Lower leg skin (tissue), 4 donors: ENCODE data around the gene BICC1. TPM values are rescaled to one million over a fixed set of nuclear protein-coding genes. Genes with fewer than 3 reads are reported as not detected.

Source experiments
- DNase-seq, 2 donors: peaks; one replicate each; pipeline ENCODE4 v3.0.0-alpha.2; 2019; ENCODE audit warnings: low spot score in 2 of 2
- H3K4me3 ChIP-seq: fragments of 200-600 bp; sonication (generic); 2 replicates; pipeline ENCODE4 v1.5.1; 2017; ENCODE audit warnings: mild to moderate bottlenecking, low read depth; ENCODE audit not compliant: poor library complexity, severe bottlenecking
- POLR2A ChIP-seq, 2 donors: fragments of 450-650 bp; IDR thresholded peaks; one replicate each; pipeline ENCODE4 v1.6.1; 2016 to 2017; ENCODE audit warnings: antibody characterized with exemption in 2 of 2, mild to moderate bottlenecking in 1 of 2, moderate library complexity in 1 of 2
- WGBS, 2 donors: methylation state at CpG; one replicate each; pipeline ENCODE4 v1.1.5; 2018; 5-methylcytosine and 5-hydroxymethylcytosine counted together
- intact Hi-C: fragments of 100-400 bp; cut with DNase I; formaldehyde crosslinking; loops from one replicate; pipeline ENCODE4 v1.15.0; 2023; ENCODE audit warnings: low total_unique reads
- total RNA-seq, 4 donors: library from RNA; depleted of rRNA; stranded (reverse); fragments of >200 nt; gene quantifications; one replicate each; pipeline ENCODE4 v1.1.0, GENCODE V29; 2016
- TF ChIP-seq, protein P1 (sequence below), 3 donors: fragments of 450-650 bp; IDR thresholded peaks; one replicate each; pipeline ENCODE4 v1.5.1; 2016; ENCODE audit warnings: antibody characterized with exemption in 3 of 3, mild to moderate bottlenecking in 3 of 3, moderate library complexity in 2 of 3

BICC1 gene
- total RNA-seq, 4 donors from 2014 or later, result 5.0 to 11.5 (median 7.1) TPM

DNA sequence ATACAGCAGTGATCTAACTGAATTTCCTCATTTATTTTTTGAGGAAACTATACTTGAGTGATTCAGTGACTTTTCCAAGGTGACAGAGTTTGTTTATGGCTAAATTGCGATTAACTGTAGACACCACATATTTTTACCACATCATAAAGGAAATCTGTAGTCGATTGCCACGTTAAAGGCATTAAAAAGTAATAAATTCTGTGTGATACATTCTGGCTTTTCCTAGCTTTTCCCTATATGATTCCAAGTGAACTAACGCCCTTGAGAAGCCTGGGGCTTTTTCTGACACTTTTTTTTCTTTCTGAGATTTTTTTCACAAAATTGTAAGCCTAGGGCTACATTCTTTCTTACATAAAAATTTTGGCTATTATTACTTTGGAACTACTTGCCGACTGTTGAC lies 266.9 kb downstream of the BICC1 start:
- no peak for TF ChIP-seq POLR2A (IDR thresholded peaks at IDR 0.05)
- TF ChIP-seq, protein P1, sequence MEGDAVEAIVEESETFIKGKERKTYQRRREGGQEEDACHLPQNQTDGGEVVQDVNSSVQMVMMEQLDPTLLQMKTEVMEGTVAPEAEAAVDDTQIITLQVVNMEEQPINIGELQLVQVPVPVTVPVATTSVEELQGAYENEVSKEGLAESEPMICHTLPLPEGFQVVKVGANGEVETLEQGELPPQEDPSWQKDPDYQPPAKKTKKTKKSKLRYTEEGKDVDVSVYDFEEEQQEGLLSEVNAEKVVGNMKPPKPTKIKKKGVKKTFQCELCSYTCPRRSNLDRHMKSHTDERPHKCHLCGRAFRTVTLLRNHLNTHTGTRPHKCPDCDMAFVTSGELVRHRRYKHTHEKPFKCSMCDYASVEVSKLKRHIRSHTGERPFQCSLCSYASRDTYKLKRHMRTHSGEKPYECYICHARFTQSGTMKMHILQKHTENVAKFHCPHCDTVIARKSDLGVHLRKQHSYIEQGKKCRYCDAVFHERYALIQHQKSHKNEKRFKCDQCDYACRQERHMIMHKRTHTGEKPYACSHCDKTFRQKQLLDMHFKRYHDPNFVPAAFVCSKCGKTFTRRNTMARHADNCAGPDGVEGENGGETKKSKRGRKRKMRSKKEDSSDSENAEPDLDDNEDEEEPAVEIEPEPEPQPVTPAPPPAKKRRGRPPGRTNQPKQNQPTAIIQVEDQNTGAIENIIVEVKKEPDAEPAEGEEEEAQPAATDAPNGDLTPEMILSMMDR (IDR thresholded peaks at IDR 0.05), result no peak
- intact Hi-C loops, result no loop called here
- WGBS, 2 donors, result 40 to 48% methylated on average over 5 of the region's 5 CpGs
- no peak for DNase-seq
- no peak overlapping the region for H3K4me3 ChIP-seq

DNA sequence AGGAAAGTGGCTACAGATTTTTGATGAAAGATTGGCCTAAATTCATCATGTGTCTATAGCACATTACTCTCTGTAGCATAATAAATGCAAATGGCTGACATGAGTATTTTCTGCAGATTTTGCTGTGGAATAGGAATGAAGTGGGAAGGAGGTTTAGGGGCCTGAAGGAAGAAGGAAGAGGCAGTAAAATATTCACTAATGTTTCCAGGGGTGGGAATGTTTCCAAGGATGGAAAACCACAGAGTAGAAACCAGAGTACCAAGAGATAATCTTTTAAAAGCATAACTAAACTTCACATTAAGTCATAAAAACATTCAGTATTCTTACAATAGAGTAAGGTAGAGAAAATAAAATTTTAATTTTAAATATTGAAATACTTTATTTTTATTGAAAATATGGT lies 267.8 kb downstream of the BICC1 start:
- intact Hi-C loops, result loop anchor here (5.0 kb wide), 1 partner anchor 513 kb away; the partner anchor contains the start of genes CISD1 and IPMK
- no peak for DNase-seq
- TF ChIP-seq POLR2A (IDR thresholded peaks at IDR 0.05), result no peak
- TF ChIP-seq, protein P1 (IDR thresholded peaks at IDR 0.05), result no peak
- no peak overlapping the region for H3K4me3 ChIP-seq

DNA sequence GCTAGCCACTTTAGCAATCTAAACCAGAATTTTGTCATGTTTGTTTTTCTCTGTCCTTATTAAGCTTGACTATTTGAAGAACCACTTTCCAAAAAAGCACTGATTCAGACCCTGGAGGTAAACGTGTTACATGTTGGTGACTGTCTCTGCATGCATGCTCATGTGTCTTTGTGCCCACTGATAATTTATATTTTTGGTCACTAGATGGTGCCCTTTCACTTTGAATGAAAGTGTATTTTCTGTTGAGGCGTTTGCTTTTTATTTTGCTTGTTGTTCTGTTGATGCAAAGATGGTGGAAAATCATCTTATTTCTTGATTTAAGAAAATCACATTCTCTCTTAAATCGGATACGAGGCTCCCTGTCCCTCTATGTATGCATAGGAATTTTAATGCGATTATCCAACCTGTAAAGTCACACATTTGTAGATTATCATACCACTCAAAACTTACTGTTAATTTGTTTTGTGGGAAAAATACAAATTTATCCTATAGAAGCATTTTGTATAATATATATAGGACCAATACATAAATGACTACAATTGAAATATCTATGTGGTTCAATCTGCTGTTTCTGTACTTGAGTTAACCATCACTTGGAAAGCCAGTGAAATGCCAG lies 269.3 kb downstream of the BICC1 start:
- no peak overlapping the region for H3K4me3 ChIP-seq
- TF ChIP-seq, protein P1 (IDR thresholded peaks at IDR 0.05), result no peak
- TF ChIP-seq POLR2A (IDR thresholded peaks at IDR 0.05), result no peak
- intact Hi-C loops, result loop anchor here (5.0 kb wide), 1 partner anchor 515 kb away; the partner anchor contains the start of genes CISD1 and IPMK
- 19 to 22% methylated on average over 5 of the region's 5 CpGs for WGBS, 2 donors
- DNase-seq, result no peak

- no peak overlapping the region for H3K4me3 ChIP-seq
- 49% methylated on average over 4 of the region's 4 CpGs for WGBS, 2 donors
- peak in 1 of 2 donors; percentile 54 for DNase-seq
- TF ChIP-seq, protein P1 (IDR thresholded peaks at IDR 0.05), result no peak
- no peak for TF ChIP-seq POLR2A (IDR thresholded peaks at IDR 0.05)
- intact Hi-C loops, result loop anchor here (5.0 kb wide), 1 partner anchor 516 kb away; the partner anchor contains the start of genes CISD1 and IPMK
Observed at GRCh38 chr10:58782876-58783851, 270.5 kb downstream of the BICC1 start.

- no peak for DNase-seq
- intact Hi-C loops, result loop anchor here (5.0 kb wide), 1 partner anchor 517 kb away; the partner anchor contains the start of genes CISD1 and IPMK
- no peak overlapping the region for H3K4me3 ChIP-seq
- 77 to 81% methylated on average over 4 of the region's 4 CpGs for WGBS, 2 donors
- no peak for TF ChIP-seq POLR2A (IDR thresholded peaks at IDR 0.05)
- TF ChIP-seq, protein P1 (IDR thresholded peaks at IDR 0.05), result no peak
Observed at GRCh38 chr10:58784361-58784760, 271.7 kb downstream of the BICC1 start.
